DOHH2 (cell line): ENCODE measurements around the gene CIAPIN1.

Experiments
- EZH2phosphoT487 ChIP-seq: fragments of 200-600 bp; sonication (generic); IDR thresholded peaks from 2 replicates; pipeline ENCODE4 v1.6.1; 2017; ENCODE audit warnings: borderline replicate concordance, mild to moderate bottlenecking, antibody characterized with exemption, low read length, moderate library complexity, mixed read lengths
- TF ChIP-seq, protein P1 (sequence below): fragments of 200-600 bp; sonication (generic); IDR thresholded peaks from one replicate; pipeline ENCODE4 v1.5.1; 2014; ENCODE audit warnings: antibody characterized with exemption, mild to moderate bottlenecking, low read depth, low read length; ENCODE audit not compliant: poor library complexity, severe bottlenecking

DNA sequence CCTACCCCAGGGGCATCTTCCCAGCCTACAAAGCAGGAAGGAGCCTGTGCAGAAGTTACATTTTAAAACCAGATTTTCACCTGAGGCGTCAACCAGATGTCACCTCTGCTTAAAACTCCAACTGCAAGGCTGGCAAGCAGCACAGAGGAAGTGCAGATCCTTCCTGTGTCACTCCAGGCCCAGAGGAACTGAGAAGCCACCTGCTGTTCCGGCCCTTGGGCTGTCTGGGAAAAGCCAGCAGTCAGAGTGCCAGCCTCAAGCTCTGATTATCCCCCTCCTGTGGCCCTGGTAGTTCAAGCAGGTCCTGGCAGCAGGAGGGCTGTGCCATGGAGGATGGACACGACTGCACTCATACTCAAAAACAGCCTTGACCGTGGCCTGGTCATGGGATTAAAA is 25.5 kb upstream of the CIAPIN1 start:
- TF ChIP-seq, protein P1, sequence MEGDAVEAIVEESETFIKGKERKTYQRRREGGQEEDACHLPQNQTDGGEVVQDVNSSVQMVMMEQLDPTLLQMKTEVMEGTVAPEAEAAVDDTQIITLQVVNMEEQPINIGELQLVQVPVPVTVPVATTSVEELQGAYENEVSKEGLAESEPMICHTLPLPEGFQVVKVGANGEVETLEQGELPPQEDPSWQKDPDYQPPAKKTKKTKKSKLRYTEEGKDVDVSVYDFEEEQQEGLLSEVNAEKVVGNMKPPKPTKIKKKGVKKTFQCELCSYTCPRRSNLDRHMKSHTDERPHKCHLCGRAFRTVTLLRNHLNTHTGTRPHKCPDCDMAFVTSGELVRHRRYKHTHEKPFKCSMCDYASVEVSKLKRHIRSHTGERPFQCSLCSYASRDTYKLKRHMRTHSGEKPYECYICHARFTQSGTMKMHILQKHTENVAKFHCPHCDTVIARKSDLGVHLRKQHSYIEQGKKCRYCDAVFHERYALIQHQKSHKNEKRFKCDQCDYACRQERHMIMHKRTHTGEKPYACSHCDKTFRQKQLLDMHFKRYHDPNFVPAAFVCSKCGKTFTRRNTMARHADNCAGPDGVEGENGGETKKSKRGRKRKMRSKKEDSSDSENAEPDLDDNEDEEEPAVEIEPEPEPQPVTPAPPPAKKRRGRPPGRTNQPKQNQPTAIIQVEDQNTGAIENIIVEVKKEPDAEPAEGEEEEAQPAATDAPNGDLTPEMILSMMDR, result no peak
- no peak for TF ChIP-seq EZH2phosphoT487
